GM18517 (cell line): Measurements from ENCODE around the gene FGF1.
A peak's percentile ranks its signal among the peaks of the same experiment; 100 is the strongest.

Experiments
- ATAC-seq: cut with Tn5 transposase; IDR thresholded peaks from one replicate; pipeline ENCODE4 v1.9.1; 2021; ENCODE audit warnings: mild to moderate bottlenecking, moderate library complexity; ENCODE audit not compliant: unreplicated experiment

Gene FGF1

DNA sequence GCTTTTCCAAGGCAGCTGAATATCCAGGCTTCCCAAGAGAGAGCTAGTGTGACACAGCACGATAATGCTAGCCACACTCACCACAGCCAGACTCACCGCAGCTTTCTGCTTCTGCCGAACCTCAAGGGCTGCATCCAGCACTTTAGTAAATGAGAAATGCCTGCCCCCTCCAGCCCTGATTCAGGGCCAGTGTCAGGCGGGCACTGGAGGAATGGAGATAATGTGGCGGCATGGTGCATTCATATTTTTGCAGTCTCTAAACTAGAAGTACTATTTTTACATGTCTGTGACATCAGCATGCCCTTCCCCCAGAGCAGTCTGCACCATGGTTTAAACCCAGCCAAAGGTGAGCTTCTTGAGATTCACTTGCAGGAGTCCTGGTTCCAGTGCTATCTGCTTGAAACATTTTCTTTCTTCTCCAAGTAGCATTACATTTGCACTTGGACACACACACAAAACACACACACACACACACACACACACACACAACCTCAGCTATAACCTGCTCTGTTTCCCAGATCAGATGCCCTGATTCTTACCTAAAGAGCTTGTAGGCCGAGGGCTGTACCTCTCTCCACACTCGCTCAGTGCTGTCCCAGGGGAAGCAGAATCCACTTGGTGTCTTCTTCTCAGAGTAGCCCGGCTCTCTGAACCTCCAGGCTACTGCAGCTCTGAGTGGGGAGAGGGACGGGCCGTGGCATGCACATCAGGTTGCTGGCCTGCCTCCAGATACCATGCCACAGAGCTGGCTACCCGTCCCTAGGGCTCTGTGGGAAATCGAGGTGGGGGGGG lies at the start of gene FGF1:
Gene FGF1, minus strand, starts transcription at position 673 of the 792 bp plus-strand sequence. CDS start 71,963 bp downstream, outside the sequence.
- no peak for ATAC-seq

GRCh38 chr5:142727735-142728047 lies 41.8 kb upstream of the FGF1 start:
- no peak for ATAC-seq

DNA sequence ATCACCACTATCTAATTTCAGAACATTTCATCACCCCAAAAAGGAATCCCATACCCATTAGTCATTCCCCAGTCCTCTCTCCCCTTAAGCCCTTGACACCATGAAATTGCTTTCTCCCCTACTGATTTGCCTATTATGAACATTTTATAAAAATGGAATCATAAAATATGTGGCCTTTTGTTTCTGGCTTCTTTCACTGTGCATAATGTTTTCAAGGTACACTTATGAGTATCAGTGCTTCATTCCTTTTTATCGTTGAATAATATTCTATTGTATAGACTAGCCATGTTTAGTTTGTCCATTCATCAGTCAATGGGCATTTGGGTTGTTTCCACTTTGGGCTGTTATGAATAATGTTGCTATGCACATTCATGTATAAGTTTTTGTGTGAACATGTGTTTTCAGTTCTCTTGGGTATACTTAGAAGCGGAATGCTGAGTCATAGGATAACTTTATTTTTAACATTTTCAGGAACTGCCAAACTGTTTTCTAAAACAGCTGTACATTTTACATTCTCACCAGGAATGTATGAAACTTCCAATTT lies 40.4 kb upstream of the FGF1 start:
- no peak for ATAC-seq

- no peak for ATAC-seq
Observed at GRCh38 chr5:142725231-142726187, 39.6 kb upstream of the FGF1 start.

DNA sequence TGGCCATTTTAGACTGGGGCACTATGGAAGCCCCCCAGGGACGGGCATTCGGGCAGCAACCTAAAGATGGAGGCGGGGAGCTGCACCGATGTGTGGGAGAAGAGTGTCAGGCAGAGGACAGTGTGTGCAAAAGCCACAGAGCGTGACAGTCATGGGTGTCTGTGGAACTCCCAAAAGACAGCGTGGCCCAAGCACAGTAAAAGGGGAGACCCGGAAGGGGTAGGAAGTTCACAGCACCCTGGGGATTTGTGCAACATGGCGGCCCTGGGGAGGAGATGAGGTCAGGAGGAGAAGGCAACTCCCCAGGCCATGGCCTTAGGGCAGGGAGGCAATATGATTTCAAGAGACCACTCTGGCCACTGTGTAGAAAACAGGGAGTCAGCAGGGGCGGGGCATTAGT lies 38.9 kb upstream of the FGF1 start:
- no peak for ATAC-seq

GRCh38 chr5:142722896-142723295 lies 37.0 kb upstream of the FGF1 start:
- ATAC-seq: no peak

DNA sequence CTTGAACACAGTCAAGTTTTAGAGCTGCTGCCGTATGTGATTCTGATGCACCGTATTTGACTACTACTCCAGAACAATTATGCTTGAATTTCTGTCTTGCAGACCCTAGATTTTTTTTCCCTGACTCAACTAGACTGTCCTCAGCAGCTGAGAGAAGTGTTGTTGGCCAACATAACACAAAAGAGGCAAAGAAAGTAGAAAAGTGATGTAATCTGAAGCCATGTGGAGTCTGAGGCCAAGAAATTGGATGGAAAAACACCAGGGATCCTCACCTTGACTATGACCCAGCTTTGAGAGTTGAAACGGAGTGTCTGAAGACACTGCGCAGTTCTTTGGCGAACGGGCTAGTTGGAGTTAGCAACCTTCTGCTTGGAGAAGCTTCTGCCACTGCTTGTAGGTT lies 36.3 kb upstream of the FGF1 start:
- ATAC-seq: no peak

DNA sequence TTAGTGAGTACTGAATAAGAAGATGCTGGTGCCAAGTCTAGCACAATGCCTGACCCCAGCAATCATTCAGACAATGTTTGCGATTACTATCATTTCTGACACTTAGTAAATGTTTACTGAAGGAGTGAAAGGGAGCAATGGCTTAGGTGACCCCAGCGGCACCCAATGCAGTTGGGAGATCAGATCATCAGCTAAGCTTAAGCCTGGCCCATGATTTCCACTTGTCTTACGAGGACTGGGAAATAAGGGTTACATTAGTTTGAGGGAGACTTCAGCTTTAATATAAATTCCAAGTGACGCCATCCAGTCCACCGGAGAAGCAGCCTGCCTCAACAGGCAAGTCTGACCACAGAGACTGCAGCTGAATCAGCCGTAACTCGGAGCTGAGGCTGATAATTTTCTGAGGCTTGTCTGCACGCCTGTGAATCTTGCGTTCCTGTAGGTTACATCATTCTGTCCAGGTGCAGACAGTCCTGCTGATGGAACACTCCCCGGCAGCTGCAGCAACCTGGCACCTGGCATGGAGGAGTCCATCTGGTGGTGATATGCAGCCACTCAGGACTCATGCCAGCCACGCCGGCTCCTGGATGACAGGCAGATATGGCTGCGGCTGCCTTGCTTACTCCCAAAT lies 34.9 kb upstream of the FGF1 start:
- no peak for ATAC-seq

- ATAC-seq: no peak
Observed at GRCh38 chr5:142719836-142720370, 34.0 kb upstream of the FGF1 start.

- ATAC-seq: no peak
Observed at GRCh38 chr5:142717582-142718215, 31.8 kb upstream of the FGF1 start.

DNA sequence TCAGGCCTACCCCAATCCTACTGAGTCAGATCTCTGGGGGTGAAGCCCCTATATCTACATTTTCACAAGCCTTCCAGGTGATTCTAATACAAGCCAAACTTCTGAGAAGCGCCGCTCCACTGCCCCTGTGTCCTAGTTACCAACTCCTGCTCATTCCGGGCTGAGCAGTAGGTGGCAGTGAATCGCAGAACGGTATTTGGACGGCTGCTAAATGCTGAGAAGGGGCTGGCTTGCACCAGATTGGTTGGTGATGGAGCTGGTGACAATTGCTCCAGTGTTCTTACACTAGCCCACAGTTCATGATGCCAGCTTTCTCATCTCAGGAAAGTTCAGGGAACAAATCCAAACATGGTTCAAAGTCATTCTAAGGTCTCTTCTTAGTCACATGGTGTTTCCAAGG lies 31.1 kb upstream of the FGF1 start:
- ATAC-seq: no peak

DNA sequence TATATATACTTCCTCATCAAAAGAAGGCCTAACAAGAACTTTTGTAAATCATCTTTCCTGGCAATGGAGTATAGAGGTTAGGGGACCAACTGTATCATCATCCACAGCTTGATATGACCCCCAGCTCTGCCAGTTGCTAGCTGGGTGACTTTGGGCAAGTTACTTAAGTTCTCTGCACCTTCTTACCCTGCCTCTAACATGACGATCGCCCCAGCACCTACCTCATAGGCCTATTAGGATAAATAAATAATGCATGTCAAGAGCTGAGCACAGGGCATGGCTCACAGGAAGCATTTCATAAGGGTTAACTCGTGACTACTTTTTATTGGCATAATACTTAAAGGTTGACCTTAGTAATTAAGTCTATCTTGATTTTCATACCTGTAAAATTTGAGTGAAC lies 29.4 kb upstream of the FGF1 start:
- ATAC-seq: no peak

- peak; percentile 92 for ATAC-seq
Observed at GRCh38 chr5:142713121-142713706, 27.3 kb upstream of the FGF1 start.

DNA sequence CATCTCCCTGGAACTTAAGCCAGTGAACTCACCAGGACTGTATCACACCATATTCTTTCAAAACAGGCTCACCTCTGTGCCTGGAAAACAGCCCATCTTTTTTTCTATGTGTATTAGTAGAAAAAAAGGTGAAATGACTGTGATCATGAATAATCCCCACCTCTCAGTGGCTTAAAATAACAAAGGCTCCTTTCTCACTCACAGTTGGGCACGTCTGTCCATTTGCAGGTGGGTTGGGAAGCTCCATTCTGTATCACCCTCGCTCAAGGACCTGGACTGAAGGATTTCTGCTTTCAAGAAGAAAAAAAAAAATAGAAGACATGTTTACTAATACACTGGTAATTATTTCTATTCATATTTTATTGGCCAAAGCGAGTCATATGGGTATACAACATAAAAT lies 17.3 kb upstream of the FGF1 start:
- no peak for ATAC-seq

DNA sequence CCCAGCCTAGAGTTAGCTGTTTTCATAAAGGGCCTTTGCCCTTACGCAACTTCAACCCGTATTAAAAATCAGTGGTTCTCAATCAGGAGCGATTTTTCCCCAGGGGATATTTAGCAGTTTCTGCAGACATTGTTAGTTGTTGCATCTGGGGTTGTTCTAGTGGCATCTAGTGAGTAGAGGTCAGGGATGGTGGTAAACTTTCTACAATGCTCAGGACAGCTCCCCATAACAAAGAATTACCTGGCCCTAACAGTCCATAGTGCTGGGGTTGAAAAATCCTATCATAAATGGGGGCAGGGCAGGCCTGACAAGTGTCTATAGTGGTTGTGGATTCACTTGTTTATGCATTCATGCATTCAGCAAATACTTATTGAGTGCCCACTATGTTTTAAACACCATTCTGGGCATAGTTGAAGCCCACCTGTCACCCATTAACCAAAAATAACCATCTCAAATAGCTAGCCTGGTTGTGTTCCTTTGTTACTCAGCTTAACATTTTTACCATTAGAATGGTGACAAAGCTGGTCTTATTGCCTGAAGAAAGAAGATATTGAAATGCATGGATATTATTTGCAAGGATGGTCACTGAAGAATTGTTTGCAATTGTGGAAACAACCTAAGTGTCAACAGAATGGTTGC lies 15.9 kb upstream of the FGF1 start:
- ATAC-seq: no peak

DNA sequence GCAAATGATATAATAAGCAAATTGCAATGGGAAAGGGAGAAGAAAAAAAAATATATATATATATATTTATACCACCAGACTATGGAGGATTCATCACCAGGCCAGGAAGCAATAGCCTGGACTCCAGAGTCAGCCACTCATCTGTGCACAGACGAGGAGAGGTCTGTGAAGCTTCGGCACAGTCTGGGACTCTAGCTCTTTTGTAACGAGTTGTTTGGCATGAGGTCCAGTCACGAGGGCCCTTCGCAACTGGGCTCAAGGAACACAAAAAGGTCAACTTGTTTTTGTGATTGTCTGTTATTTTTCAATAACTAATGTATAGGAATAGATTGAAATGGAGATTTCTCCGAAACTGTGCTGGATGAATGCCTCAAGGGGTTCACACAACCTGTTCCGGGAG lies 14.7 kb upstream of the FGF1 start:
- no peak for ATAC-seq

DNA sequence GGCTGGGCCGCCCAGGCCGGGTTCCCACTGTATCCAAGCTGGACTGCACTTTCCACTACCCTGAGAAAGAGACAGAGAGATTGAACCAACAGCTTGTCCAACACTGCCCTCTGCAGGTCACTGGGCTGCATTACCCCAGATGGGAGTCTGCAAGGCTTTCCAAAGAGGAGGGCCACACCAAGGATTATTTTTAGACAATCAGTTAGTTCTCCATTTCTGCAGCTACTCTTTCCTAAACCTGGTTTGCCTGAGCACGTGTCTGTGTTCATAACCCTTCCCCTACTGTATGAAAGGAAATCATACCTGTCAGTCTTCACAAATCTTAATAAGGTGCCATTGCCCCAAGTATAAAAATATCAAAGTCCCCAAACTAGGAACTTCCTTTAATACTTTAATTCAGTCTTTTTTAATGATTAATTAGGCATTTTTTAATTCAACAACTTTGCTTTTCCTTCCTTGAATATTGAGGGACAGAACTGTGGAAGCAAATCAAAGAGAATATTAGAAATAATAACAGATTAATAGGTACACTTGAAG lies 13.4 kb upstream of the FGF1 start:
- ATAC-seq: peak; percentile 71

- no peak for ATAC-seq
Observed at GRCh38 chr5:142698447-142699183, 12.7 kb upstream of the FGF1 start.
